IPS-18c (cell line): Measurements from ENCODE around the gene COL4A6.
"Not testable (repeated sequence)": the region's sequence is repeated elsewhere in the genome, so short reads cannot be mapped to it uniquely, and the experiment has no call there.

ENCODE experiments used
- H3K4me3 ChIP-seq: 2 replicates; pipeline ENCODE4 v1.7.0; 2013; ENCODE audit warnings: low read depth, mild to moderate bottlenecking, low read length, moderate library complexity; ENCODE audit not compliant: insufficient read depth
- H3K9me3 ChIP-seq: one replicate; pipeline ENCODE4 v1.6.1; 2013; ENCODE audit warnings: mild to moderate bottlenecking, low read length, moderate library complexity; ENCODE audit not compliant: control insufficient read depth, insufficient read depth

Gene COL4A6

GRCh38 chrX:108419401-108419800 is 18.8 kb downstream of the COL4A6 start:
- Histone ChIP-seq H3K4me3 (no peak overlapping the region), H3K9me3 (no peaks in the 10 kb centered on the region)

GRCh38 chrX:108417257-108417656 is 21.0 kb downstream of the COL4A6 start:
- H3K4me3 ChIP-seq: no peak overlapping the region
- H3K9me3 ChIP-seq: no peaks in the 10 kb centered on the region

DNA sequence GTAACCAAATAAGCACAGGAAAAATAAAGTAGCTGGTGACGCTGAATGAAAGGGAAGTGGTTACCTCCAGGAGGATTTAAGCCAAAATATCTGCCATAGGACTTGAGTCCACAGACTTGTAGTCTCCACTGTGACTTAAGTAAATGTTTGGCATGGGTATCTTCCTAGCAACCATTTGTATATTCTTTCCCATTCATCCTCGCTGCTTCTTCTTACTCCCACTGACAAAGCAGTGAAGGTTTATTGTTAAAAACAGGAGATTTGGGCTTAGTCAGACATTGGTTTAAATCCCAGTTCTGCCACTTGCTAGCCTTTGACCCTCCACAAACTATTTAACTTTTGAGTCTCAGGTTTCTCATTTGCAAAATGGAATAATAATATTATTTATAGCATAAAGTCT is 22.3 kb downstream of the COL4A6 start:
- H3K4me3 ChIP-seq: no peak overlapping the region

DNA sequence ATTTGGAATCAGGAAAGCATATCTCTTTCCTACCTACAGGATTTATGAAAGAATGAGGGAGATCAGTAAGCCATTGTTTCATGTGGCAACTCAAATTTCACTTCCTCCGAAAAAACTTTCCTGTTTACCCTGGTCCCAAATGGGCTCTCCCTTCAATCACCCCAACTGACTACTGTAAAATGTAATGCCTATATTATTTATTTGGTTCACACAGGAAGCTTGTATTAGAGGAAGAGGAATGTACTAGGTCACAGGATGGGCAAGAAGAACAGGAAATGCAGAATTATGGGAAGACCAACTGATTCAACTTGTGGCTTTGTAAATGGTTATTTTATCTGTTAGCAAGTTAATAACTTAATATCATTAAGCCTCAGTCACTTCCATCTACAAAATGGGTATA is 23.1 kb downstream of the COL4A6 start:
- H3K4me3 ChIP-seq: no peak overlapping the region
- no peaks in the 10 kb centered on the region for H3K9me3 ChIP-seq

More for the DNA sequence above, 22.3 kb downstream of the COL4A6 start:
- H3K9me3 ChIP-seq: no peaks in the 10 kb centered on the region

- no peaks in the 10 kb centered on the region for H3K9me3 ChIP-seq
These were observed 25.4 kb downstream of the COL4A6 start for GRCh38 chrX:108412783-108413182.

GRCh38 chrX:108399418-108400165 is 38.6 kb downstream of the COL4A6 start:
- no peaks in the 10 kb centered on the region for H3K9me3 ChIP-seq
- H3K4me3 ChIP-seq: no peak overlapping the region

More at GRCh38 chrX:108412783-108413182, 25.4 kb downstream of the COL4A6 start:
- H3K4me3 ChIP-seq: no peak overlapping the region

- Histone ChIP-seq H3K4me3 (no peak overlapping the region), H3K9me3 (no peaks in the 10 kb centered on the region)
These were observed 40.4 kb downstream of the COL4A6 start for GRCh38 chrX:108397627-108398391.

DNA sequence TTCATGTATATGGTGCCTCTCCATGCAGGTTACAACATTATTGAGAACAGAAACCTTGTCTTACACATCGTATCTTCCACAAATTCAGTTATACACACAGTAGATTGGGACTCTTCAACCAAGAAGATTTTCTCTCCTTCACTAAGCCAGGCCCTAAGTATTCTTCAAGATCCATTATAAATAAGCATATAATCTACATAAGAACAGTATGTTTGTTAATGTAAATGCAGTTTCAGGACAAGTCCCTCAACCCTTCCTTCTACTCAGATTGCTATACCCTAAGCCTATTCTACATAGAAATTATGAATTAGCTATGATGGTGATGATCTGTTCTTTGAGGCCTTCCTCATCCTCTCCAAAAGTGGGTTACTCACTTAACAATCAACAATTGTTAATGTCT is 41.2 kb downstream of the COL4A6 start:
- Histone ChIP-seq H3K9me3 (no peaks in the 10 kb centered on the region), H3K4me3 (no peak overlapping the region)

GRCh38 chrX:108396188-108396891 is 41.9 kb downstream of the COL4A6 start:
- Histone ChIP-seq H3K9me3 (no peaks in the 10 kb centered on the region), H3K4me3 (no peak overlapping the region)

DNA sequence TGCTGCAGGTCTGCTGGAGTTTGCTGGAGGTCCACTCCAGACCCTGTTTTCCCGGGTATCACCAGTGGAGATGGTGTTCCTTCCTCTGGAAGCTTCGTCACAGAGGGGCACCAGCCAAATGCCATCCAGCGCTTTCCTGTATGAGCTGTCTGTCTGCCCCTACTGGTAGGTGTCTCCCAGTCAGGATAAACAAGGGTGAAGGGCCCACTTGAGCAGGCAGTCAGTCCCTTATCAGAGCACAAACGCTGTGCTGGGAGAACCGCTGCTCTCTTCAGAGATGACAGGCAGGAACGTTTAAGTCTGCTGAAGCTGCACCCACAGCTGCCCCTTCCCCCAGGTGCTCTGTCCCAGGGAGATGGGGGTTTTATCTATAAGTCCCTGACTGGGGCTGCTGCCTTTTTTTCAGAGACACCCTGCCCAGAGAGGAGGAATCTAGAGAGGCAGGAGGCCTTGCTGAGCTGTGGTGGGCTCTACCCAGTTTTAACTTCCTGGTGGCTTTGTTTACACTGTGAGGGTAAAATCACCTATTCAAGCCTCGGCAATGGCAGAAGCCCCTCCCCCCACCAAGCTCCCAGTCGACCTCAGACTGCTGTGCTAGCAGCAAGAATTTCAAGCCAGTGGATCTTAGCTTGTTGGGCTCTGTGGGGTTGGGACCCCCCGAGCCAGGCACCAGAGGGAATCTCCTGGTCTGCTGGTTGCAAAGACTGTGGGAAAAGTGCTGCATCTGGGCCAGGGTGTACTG is 47.1 kb downstream of the COL4A6 start:
- H3K4me3 ChIP-seq, H3K9me3 ChIP-seq: not testable (repeated sequence)

DNA sequence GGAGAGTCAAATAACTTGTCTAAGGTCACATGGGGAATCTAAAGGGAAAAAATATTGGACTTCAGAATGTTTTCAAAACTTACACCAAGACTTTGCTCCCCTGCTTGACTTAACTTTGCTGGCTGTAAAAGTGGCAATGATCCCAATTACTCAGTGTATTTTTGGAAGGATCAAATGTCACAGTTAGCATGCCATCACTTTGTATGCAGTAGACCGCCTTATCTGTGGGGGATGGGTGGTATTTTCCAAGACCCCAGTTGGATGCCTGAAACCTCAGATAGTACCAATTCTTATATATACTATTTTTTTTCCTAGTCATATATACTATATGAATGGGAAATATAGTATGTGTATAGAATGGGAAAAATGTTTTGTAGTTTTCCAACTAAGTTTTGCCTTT is 53.4 kb downstream of the COL4A6 start:
- Histone ChIP-seq H3K4me3 (no peak overlapping the region; the same call in 1 of the 2 replicates), H3K9me3 (no peaks in the 10 kb centered on the region)

DNA sequence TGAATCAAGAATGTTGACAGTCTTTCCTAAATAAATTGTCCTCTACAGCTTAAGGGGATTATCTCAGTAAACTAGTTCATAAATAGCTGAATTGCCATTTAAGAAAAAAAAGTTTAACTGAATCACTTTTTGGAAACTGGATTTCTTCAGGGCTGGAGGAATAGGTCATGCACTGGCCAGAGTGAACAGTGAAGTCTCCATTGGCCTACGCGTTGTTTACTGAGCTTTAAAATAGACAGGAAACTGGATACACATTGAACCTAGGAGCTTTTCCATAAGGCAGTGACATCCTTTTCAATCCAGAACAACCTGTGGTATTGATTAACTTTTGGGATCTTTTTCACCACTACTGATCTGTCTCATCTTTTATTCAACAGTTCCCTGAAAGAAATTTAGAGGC is 58.0 kb downstream of the COL4A6 start:
- Histone ChIP-seq H3K9me3 (no peaks in the 10 kb centered on the region), H3K4me3 (no peak overlapping the region)

DNA sequence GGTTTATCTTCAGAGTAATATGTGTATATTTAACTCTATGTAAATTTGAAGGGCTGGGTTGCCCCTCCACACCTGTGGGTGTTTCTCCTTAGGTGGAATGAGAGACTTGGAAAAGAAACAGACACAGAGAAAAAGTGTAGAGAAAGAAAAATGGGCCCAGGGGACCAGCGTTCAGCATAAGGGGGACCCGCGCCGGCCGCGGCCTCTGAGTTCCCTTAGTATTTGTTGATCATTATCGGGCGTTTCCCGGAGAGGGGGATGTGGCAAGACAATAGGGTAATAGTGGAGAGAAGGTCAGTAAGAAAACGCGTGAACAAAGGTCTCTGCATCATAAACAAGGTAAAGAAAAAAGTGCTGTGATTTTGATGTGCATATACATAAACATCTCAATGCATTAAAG is 61.4 kb downstream of the COL4A6 start:
- H3K4me3 ChIP-seq, H3K9me3 ChIP-seq: not testable (repeated sequence)

DNA sequence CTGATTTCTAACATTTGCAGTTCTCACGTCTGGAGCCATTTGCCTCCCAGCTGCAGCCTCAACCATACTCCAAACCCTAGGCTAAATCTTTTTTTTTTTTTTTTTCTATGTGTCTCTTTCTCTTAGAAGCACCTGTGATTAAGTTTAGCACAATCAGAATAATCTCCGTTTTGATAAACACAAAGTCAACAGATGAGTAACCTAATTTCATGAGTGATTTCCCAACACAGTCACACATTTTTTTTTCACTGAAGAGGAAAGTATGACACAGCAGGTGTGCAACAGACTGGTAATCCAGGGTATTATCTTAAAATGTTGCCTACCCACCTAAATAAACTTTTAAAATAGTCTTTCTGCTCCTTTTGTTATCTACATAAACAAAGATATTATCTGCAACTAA is 62.6 kb downstream of the COL4A6 start:
- not testable (repeated sequence) for H3K9me3 ChIP-seq, H3K4me3 ChIP-seq

GRCh38 chrX:108366644-108367406 is 71.4 kb downstream of the COL4A6 start:
- Histone ChIP-seq H3K9me3 (no peaks in the 10 kb centered on the region), H3K4me3 (no peak overlapping the region)

- no peaks in the 10 kb centered on the region for H3K9me3 ChIP-seq
- no peak overlapping the region for H3K4me3 ChIP-seq
These were observed 76.2 kb downstream of the COL4A6 start for GRCh38 chrX:108362026-108362425.

DNA sequence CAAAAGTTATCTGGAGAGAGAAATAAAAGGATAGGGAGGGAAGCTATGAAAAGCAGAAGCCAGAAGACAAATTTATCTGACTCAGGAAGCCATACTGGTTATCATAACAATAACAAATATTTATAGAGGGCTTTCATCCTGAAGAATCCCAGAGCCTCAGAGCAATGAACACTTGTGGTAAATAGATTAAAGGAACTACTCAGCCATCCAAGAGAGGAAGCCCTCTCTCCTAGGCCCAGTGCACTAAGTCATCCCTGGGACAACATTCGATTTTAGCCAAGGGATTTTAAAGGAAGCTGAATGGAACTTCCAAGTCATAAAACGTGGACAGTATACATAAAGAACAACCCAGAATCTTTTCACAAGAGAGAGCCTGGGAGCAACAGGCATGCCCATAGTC is 76.9 kb downstream of the COL4A6 start:
- H3K4me3 ChIP-seq: no peak overlapping the region
- H3K9me3 ChIP-seq: no peaks in the 10 kb centered on the region
